Suprapubic skin (tissue), 3 donors: ENCODE results near the gene SNX13.

Experiments
- CTCF ChIP-seq, 2 donors: fragments of 200-600 bp in 1 of 2; fragments of 450-650 bp in 1 of 2; sonication (generic) in 1 of 2; IDR thresholded peaks; one replicate each; pipeline ENCODE4 v1.5.1; 2016 to 2019; ENCODE audit warnings: antibody characterized with exemption in 2 of 2, mild to moderate bottlenecking in 1 of 2, moderate library complexity in 1 of 2
- POLR2A ChIP-seq, 2 donors: fragments of 450-650 bp; IDR thresholded peaks; one replicate each; pipeline ENCODE4 v1.6.1; 2017; ENCODE audit warnings: antibody characterized with exemption in 2 of 2, mild to moderate bottlenecking in 2 of 2, moderate library complexity in 2 of 2

GRCh38 chr7:17781491-17782215, 158.6 kb downstream of the SNX13 start:
- TF ChIP-seq POLR2A (IDR thresholded peaks at IDR 0.05), result no peak
- no peak for TF ChIP-seq CTCF (IDR thresholded peaks at IDR 0.05)
